Neutrophil (primary cell): Measurements from ENCODE around the gene SORCS2.

Experiments
- H3K27ac ChIP-seq: fragments of 200-600 bp; sonication (generic); 2 replicates; pipeline ENCODE4 v1.5.1; 2016; ENCODE audit warnings: mild to moderate bottlenecking, moderate library complexity
- H3K27me3 ChIP-seq: fragments of 200-600 bp; sonication (generic); 2 replicates; pipeline ENCODE4 v1.6.0; 2016; ENCODE audit warnings: mild to moderate bottlenecking
- H3K36me3 ChIP-seq: fragments of 200-600 bp; sonication (generic); 2 replicates; pipeline ENCODE4 v1.5.1; 2017
- H3K4me1 ChIP-seq, 2 experiments: fragments of 200-600 bp in 1 of 2; sonication (generic) in 1 of 2; 1 replicate in 1 of 2; 2 replicates in 1 of 2; pipeline versions ENCODE4 v1.5.1 to v1.6.1; 2013 to 2016; ENCODE audit warnings: low read depth in 1 of 2, low read length in 1 of 2, mild to moderate bottlenecking in 1 of 2, moderate library complexity in 1 of 2; ENCODE audit not compliant: control insufficient read depth in 1 of 2, insufficient read depth in 1 of 2
- H3K4me3 ChIP-seq, 2 experiments: fragments of 200-600 bp in 1 of 2; sonication (generic) in 1 of 2; 1 replicate in 1 of 2; 2 replicates in 1 of 2; pipeline ENCODE4 v1.5.1; 2013 to 2016; ENCODE audit warnings: low read depth in 1 of 2, low read length in 1 of 2, mild to moderate bottlenecking in 1 of 2, moderate library complexity in 1 of 2
- H3K9me3 ChIP-seq: fragments of 200-600 bp; sonication (generic); 2 replicates; pipeline ENCODE4 v1.5.1; 2016
- CTCF ChIP-seq: fragments of 200-600 bp; sonication (generic); IDR thresholded peaks from 2 replicates; pipeline ENCODE4 v1.5.1; 2016; ENCODE audit warnings: antibody characterized with exemption

Gene SORCS2

GRCh38 chr4:7195141-7195515 is 2.8 kb downstream of the SORCS2 start:
- no peak overlapping the region for H3K27ac ChIP-seq
- no peak overlapping the region for H3K4me3 ChIP-seq
- no peak for TF ChIP-seq CTCF
- H3K36me3 ChIP-seq = no peaks in the 10 kb centered on the region
- H3K27me3 ChIP-seq = peaks cover 82% of the 10 kb centered on the region
- no peaks in the 10 kb centered on the region for H3K4me1 ChIP-seq
- no peaks in the 10 kb centered on the region for H3K9me3 ChIP-seq

- no peak overlapping the region for H3K27ac ChIP-seq
These were observed 3.4 kb downstream of the SORCS2 start for GRCh38 chr4:7195546-7196287.

GRCh38 chr4:7196288-7196651 is 3.9 kb downstream of the SORCS2 start:
- peaks cover 82% of the 10 kb centered on the region for H3K27me3 ChIP-seq
- no peak for TF ChIP-seq CTCF
- H3K4me1 ChIP-seq = no peaks in the 10 kb centered on the region
- no peak overlapping the region for H3K27ac ChIP-seq
- no peaks in the 10 kb centered on the region for H3K36me3 ChIP-seq
- no peaks in the 10 kb centered on the region for H3K9me3 ChIP-seq
- no peak overlapping the region for H3K4me3 ChIP-seq

More at GRCh38 chr4:7195546-7196287, 3.4 kb downstream of the SORCS2 start:
- H3K36me3 ChIP-seq = no peaks in the 10 kb centered on the region
- H3K9me3 ChIP-seq = no peaks in the 10 kb centered on the region
- H3K4me1 ChIP-seq = no peaks in the 10 kb centered on the region
- peaks cover 82% of the 10 kb centered on the region for H3K27me3 ChIP-seq
- no peak for TF ChIP-seq CTCF
- no peak overlapping the region for H3K4me3 ChIP-seq

GRCh38 chr4:7196736-7197135 is 4.4 kb downstream of the SORCS2 start:
- Histone ChIP-seq H3K27me3 (peaks cover 82% of the 10 kb centered on the region), H3K9me3 (no peaks in the 10 kb centered on the region), H3K4me3 (no peak overlapping the region), H3K4me1 (no peaks in the 10 kb centered on the region), H3K36me3 (no peaks in the 10 kb centered on the region), H3K27ac (no peak overlapping the region)
- no peak for TF ChIP-seq CTCF

GRCh38 chr4:7197910-7198309 is 5.6 kb downstream of the SORCS2 start:
- Histone ChIP-seq H3K27ac (no peak overlapping the region), H3K4me3 (no peak overlapping the region), H3K9me3 (no peaks in the 10 kb centered on the region), H3K27me3 (peaks cover 82% of the 10 kb centered on the region), H3K4me1 (no peaks in the 10 kb centered on the region), H3K36me3 (no peaks in the 10 kb centered on the region)
- no peak for TF ChIP-seq CTCF
